WTC11 (cell line): Measurements from ENCODE around the gene BOC.

Experiments used
- FOXJ3 ChIP-seq: sonication (generic); formaldehyde crosslinking; IDR thresholded peaks from 2 replicates; pipeline ENCODE4 v1.9.0; 2021; ENCODE audit warnings: missing genetic modification reagents, mild to moderate bottlenecking, borderline replicate concordance
- SP1 ChIP-seq: sonication (generic); formaldehyde crosslinking; conservative IDR thresholded peaks from 2 replicates; pipeline ENCODE4 v1.8.1; 2022; ENCODE audit warnings: missing genetic modification reagents
- TF ChIP-seq, protein P1 (sequence below): fragments of 200-600 bp; IDR thresholded peaks from 2 replicates; pipeline ENCODE4 v1.8.0; 2022; ENCODE audit warnings: antibody characterized with exemption

DNA sequence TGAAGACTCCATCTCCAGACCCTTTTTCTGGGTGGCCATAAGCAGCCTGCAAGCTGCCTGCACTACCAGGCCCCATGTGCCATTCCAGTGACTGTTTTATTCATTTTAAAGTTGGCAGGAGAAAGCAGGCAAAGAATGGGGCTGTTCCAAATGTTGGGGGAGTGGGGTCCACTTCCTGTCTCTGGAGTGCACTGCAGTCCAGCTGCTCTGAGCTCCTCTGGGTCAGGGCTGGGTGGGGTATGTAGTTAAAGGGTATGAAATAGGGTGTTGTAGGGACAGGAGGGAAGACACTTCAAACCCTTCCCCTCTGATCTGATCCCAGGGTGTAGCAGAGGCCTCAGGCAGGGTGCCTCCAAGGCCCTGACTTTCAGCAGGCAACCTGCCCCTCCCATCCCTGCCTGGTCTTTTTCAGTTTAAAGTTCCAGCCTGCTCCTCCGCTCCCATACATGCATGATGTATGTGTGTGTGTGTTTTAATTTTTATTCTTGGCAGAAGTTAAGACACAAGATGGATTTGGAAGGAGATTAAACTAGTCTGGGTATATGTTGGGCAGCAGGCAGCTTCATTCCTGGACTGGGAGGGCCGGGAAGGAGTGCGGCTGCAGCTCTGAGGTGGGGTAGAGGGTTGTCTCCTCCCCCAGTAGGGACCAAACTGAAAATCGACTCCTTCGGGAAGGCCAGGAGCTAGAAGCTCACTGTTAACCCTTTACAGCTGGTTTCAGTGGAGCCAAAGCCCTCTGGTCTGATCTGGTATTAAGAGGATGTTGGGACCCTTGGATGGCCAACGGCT, 17.3 kb downstream of the BOC start:
- TF ChIP-seq FOXJ3 (CRISPR knock-in tag) (no peak), SP1 (CRISPR knock-in tag) (no peak)
- TF ChIP-seq, protein P1, sequence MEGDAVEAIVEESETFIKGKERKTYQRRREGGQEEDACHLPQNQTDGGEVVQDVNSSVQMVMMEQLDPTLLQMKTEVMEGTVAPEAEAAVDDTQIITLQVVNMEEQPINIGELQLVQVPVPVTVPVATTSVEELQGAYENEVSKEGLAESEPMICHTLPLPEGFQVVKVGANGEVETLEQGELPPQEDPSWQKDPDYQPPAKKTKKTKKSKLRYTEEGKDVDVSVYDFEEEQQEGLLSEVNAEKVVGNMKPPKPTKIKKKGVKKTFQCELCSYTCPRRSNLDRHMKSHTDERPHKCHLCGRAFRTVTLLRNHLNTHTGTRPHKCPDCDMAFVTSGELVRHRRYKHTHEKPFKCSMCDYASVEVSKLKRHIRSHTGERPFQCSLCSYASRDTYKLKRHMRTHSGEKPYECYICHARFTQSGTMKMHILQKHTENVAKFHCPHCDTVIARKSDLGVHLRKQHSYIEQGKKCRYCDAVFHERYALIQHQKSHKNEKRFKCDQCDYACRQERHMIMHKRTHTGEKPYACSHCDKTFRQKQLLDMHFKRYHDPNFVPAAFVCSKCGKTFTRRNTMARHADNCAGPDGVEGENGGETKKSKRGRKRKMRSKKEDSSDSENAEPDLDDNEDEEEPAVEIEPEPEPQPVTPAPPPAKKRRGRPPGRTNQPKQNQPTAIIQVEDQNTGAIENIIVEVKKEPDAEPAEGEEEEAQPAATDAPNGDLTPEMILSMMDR: no peak
